HG02852 (cell line): ENCODE data around the gene CEP120.
"Not testable (repeated sequence)": the region's sequence is repeated elsewhere in the genome, so short reads cannot be mapped to it uniquely, and the experiment has no call there.

Experiments
- ATAC-seq: cut with Tn5 transposase; IDR thresholded peaks from one replicate; pipeline ENCODE4 v1.9.1; 2021; ENCODE audit warnings: mild to moderate bottlenecking, moderate library complexity; ENCODE audit not compliant: unreplicated experiment

CEP120 gene

GRCh38 chr5:123391009-123391408 is 32.2 kb downstream of the CEP120 start:
- ATAC-seq, result no peak

DNA sequence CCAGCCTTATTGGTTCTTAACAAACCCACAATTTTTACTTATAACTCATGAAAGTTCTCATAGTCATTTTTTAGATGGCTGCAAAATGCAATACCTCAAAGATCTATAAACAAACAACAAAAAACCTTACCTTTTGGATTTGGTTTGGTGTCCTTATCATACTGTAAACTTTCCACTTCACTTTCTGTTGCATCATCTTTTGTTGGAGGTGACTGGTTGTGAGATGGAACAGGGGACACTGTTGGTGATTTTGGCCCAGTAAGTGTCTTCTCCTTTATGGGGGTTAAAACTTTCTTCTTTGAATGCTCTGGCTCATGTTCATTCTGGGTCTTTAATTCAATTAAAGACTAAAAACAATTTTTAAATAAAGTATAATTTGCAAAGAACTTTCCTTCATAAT is 33.4 kb downstream of the CEP120 start:
- no peak for ATAC-seq

GRCh38 chr5:123387313-123387712 is 35.9 kb downstream of the CEP120 start:
- ATAC-seq, result no peak

- no peak for ATAC-seq
These were observed 41.0 kb downstream of the CEP120 start for GRCh38 chr5:123382252-123382651.

- ATAC-seq, result no peak
These were observed 51.5 kb downstream of the CEP120 start for GRCh38 chr5:123371575-123372179.

DNA sequence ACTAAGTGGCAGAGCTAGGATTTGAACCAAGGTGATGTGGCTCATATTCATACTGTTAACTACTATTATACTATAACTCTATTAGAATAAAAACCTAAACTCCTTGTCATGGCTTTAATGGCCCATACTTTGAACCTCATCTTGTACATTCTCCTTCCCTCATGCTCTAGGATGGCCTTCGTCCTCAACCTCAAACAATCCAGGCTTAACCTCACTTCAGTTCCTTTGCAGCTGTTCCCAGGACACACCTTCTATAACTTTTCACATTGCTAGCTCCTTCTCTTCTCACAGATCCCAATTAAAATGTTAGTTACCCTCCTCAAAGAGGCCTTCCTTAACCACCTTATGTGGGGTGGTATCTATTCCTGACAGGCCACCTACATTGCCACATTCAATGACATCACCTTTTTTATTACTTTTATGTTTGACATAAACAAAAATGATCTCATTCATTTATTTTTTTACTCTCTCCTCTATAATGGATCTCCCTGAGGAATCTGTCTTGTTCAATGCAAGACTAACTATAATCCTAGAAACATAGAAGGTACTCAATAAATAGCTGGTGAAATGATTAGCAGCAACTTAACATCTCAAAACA is 53.7 kb downstream of the CEP120 start:
- no peak for ATAC-seq

GRCh38 chr5:123367739-123368138 is 55.5 kb downstream of the CEP120 start:
- ATAC-seq, result no peak

GRCh38 chr5:123365156-123365555 is 58.0 kb downstream of the CEP120 start:
- no peak for ATAC-seq

DNA sequence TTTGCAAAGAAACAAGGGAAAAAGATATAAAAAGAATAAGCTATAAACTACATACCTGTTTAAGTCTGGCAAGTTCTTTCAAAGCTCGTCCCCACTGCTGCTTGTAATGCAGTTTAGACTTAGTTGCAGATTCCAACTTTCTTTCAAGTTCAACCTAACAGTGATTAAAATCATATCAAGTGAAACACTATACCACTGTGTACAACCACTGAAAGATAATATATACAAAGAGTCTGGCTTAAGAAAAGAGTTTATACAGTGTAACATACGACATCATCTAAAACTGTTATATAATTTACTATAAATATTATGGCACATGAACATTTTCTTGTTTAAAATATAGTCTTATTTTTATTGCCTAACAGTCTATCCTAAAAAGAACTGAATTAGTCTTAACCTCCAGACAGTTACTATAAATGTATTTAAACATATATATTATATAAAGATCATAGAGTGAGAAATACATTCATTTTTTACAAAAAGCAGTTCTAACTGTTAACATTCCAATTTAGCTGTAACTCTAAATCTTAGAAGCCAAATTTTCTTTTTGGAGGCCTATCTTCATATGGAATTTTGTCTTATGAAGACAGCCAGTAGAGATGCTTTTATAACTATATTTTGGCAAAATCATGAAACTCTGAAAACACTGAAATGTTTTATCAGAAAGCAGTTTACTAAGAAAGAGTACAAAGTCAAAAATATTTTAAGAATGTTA is 58.6 kb downstream of the CEP120 start:
- no peak for ATAC-seq

GRCh38 chr5:123360910-123361309 is 62.3 kb downstream of the CEP120 start:
- ATAC-seq, result no peak

GRCh38 chr5:123360201-123360571 is 63.0 kb downstream of the CEP120 start:
- ATAC-seq, result no peak

DNA sequence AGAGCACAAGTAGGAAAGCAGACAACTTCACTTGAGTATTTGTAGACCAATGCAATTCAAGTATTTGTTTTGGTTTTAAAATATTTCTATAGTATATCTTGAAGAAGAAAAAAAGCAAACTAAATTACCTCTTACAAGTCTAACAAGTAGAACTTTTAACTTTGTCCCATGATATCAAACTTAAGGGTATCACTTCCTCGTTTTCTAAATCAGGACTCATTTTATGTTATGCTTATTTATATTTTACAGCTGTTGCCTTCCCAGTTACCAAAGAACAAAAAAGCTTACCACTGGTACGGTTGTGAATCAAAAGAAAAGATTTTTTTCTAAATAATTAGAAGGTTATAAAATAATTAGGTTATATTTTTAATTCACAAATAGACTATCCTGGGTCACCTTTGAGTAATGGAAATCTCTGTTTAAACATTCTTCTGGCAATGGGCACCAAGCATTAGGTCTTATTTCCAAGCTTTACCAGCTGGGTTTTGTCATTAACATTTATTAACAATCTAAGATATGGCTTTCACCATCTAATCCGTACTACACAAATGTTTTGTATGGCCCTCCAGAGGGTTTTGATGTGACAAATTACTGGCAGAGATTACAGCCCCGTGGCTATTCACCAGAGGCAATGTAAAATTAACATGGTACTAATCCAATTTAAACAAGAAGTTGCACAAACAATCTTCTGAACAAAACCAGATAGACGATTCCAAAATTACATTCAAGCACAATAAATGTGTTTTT is 63.6 kb downstream of the CEP120 start:
- no peak for ATAC-seq

DNA sequence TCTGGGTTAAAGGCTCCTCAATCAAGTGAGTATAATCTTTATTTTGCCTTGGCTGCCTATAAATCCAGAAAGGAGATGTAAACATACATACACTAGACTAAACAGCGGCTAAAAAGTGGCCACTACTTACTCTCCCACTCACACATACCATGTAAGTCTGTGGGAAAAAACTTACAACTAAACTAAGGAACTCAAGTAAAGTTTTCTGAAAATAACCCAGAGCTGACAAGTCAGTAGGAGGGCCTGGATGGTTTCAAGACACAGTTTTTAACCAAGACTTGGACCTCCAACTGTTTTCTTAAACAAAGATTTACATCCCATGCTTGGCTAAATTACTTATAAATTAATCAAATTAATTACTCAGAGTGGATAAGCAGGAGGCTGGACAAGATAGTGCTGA is 64.5 kb downstream of the CEP120 start:
- ATAC-seq, result no peak

GRCh38 chr5:123358304-123358703 is 64.9 kb downstream of the CEP120 start:
- no peak for ATAC-seq

- ATAC-seq, result no peak
These were observed 71.4 kb downstream of the CEP120 start for GRCh38 chr5:123351820-123352219.

DNA sequence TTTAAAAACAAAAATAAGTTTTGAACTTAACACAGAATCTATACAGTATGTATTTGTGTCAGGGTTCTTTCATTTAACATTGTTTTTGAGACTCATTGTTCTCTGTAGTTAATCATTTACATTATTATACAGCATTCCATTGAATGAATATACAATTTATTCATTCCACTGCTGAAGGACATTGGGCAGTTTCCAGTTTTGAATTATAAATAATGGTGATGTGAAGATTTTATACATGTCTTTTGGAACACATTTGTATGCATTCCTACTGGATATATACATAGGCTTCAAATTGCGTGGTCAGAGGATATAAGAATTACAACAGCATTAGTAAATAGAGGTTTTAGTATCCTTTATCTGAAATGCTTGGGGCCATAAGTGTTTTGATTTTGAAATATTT is 72.0 kb downstream of the CEP120 start:
- ATAC-seq, result no peak

DNA sequence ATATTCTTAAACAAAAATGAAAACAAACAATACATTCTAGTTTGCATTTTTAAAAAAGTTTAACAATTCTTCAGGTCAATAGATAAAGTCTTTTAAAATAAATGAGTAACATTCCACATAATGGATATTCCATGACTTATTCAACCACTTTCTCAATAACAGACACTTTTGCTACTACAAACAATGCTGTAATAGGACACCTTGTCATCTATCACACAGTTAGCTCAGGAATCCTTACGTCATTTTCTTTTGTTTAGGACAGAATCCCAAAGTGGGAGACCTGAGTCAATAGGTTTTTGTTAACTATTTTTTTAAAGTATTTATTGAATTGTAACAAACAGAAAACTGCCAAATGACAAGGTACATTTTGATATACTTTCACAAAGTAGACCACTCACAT is 72.5 kb downstream of the CEP120 start:
- no peak for ATAC-seq

DNA sequence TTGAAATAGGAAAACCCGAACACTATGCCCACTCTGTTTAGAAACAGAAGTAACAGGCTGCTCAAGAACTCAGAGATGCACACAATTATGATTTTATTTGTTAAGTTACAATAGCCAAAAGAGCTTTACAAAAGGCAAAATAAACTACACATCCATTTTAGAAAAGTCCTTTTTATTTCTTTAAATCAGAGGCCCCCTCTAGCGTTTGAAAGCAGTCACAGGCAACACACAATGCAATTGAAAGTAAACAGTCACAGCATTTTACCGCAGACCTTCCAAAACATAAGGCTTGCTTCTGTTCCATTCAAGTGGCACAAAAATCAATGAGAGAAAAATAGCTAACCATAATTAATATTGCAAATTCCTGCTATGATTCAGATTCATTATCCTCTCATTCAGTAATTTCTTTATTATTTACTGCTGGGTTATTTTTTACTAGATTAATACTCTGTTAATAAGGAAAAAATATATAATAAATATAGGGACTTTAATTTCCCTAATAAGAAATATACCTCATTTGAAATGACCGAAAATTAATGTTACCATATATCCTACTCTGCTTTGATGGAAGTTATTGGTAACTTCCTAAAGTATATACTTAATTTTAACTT is 78.3 kb downstream of the CEP120 start:
- ATAC-seq, result no peak

- ATAC-seq, result no peak
These were observed 82.3 kb downstream of the CEP120 start for GRCh38 chr5:123340928-123341327.

DNA sequence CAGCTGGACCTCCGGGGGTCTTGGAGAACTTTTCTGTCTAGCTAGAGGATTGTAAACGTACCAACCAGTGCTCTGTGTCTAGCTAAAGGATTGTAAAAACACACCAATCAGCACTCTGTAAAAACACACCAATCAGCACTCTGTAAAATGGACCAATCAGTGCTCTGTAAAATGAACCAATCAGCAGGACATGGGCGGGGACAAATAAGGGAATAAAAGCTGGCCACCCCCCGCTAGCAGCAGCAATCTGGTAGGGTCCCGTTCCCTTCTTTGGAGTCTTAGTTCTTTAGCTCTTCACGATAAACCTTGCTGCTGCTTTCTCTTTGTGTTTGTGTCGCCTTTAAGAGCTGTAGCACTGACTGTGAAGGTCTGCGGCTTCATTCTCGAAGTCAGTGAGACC is 114.8 kb downstream of the CEP120 start:
- ATAC-seq, result not testable (repeated sequence)

GRCh38 chr5:123305751-123306150 is 117.5 kb downstream of the CEP120 start:
- ATAC-seq, result no peak
